Osteocyte (in vitro differentiated cells): Measurements from ENCODE around the gene GNL3. TPM values are rescaled to one million over a fixed set of nuclear protein-coding genes. Genes with fewer than 3 reads are reported as not detected.
"Not testable (repeated sequence)": the region's sequence is repeated elsewhere in the genome, so short reads cannot be mapped to it uniquely, and the experiment has no call there.

ENCODE experiments used
- DNase-seq: peaks from one replicate; pipeline ENCODE4 v3.0.0; 2021; ENCODE audit warnings: mixed read lengths; ENCODE audit not compliant: unreplicated experiment; ENCODE audit errors: extremely low spot score
- H3K27ac Mint-ChIP-seq: one replicate; pipeline ENCODE4 v1.8.0; 2021; ENCODE audit warnings: mild to moderate bottlenecking, mixed read lengths; ENCODE audit not compliant: unreplicated experiment
- H3K27me3 Mint-ChIP-seq: one replicate; pipeline ENCODE4 v1.8.0; 2021; ENCODE audit warnings: mixed read lengths; ENCODE audit not compliant: unreplicated experiment
- H3K36me3 Mint-ChIP-seq: one replicate; pipeline ENCODE4 v1.8.0; 2021; ENCODE audit warnings: mixed read lengths; ENCODE audit not compliant: unreplicated experiment
- H3K4me1 Mint-ChIP-seq: one replicate; pipeline ENCODE4 v1.8.0; 2021; ENCODE audit warnings: mixed read lengths; ENCODE audit not compliant: unreplicated experiment
- H3K4me3 Mint-ChIP-seq: one replicate; pipeline ENCODE4 v1.8.0; 2021; ENCODE audit warnings: mild to moderate bottlenecking, moderate library complexity, mixed read lengths; ENCODE audit not compliant: unreplicated experiment
- H3K9me3 Mint-ChIP-seq: one replicate; pipeline ENCODE4 v1.8.0; 2021; ENCODE audit warnings: mixed read lengths; ENCODE audit not compliant: unreplicated experiment
- CTCF ChIP-seq: fragments of 200-600 bp; sonication (generic); IDR thresholded peaks from 2 replicates; pipeline ENCODE4 v1.5.0; 2021; ENCODE audit warnings: antibody characterized with exemption, mild to moderate bottlenecking, moderate library complexity
- total RNA-seq: library from RNA; stranded (reverse); gene quantifications from 2 replicates; pipeline ENCODE4 v1.2.1, GENCODE V29; 2021

The GNL3 gene
- total RNA-seq, 1 donor from 2014 or later = 69.8 TPM

GRCh38 chr3:52670621-52671521 is 15.0 kb upstream of the GNL3 start:
- peaks cover 39% of the 10 kb centered on the region for H3K4me1 Mint-ChIP-seq
- peak overlapping the region; percentile 99 for H3K27ac Mint-ChIP-seq
- no peaks in the 10 kb centered on the region for H3K9me3 Mint-ChIP-seq
- no peaks in the 10 kb centered on the region for H3K27me3 Mint-ChIP-seq
- TF ChIP-seq CTCF = no peak
- peak; percentile 93 for DNase-seq
- peaks cover 36% of the 10 kb centered on the region for H3K36me3 Mint-ChIP-seq
- peak overlapping the region; percentile 64 for H3K4me3 Mint-ChIP-seq

- peaks cover 42% of the 10 kb centered on the region for H3K36me3 Mint-ChIP-seq
- H3K27me3 Mint-ChIP-seq = no peaks in the 10 kb centered on the region
- H3K27ac Mint-ChIP-seq = peak overlapping the region; percentile 99
- H3K4me3 Mint-ChIP-seq = peak overlapping the region; percentile 64
- no peak for TF ChIP-seq CTCF
- DNase-seq = no peak
- peaks cover 39% of the 10 kb centered on the region for H3K4me1 Mint-ChIP-seq
- H3K9me3 Mint-ChIP-seq = no peaks in the 10 kb centered on the region
These were observed 14.2 kb upstream of the GNL3 start for GRCh38 chr3:52671676-52672075.

GRCh38 chr3:52676201-52676600 is 9.6 kb upstream of the GNL3 start:
- not testable (repeated sequence) for H3K27me3 Mint-ChIP-seq, H3K9me3 Mint-ChIP-seq, DNase-seq, H3K4me3 Mint-ChIP-seq
- peaks cover 57% of the 10 kb centered on the region for H3K36me3 Mint-ChIP-seq
- H3K27ac Mint-ChIP-seq = peak overlapping the region; percentile 13
- H3K4me1 Mint-ChIP-seq = peaks cover 23% of the 10 kb centered on the region

GRCh38 chr3:52678265-52679198 is 7.3 kb upstream of the GNL3 start:
- no peak for TF ChIP-seq CTCF
- no peaks in the 10 kb centered on the region for H3K9me3 Mint-ChIP-seq
- no peaks in the 10 kb centered on the region for H3K27me3 Mint-ChIP-seq
- H3K4me3 Mint-ChIP-seq = no peak overlapping the region
- H3K4me1 Mint-ChIP-seq = peaks cover 29% of the 10 kb centered on the region
- peaks cover 46% of the 10 kb centered on the region for H3K36me3 Mint-ChIP-seq
- DNase-seq = no peak
- peak overlapping the region; percentile 74 for H3K27ac Mint-ChIP-seq

GRCh38 chr3:52679199-52679538 is 6.7 kb upstream of the GNL3 start:
- Mint-ChIP-seq H3K36me3 (peaks cover 46% of the 10 kb centered on the region), H3K27me3 (no peaks in the 10 kb centered on the region), H3K27ac (peak overlapping the region; percentile 74), H3K9me3 (no peaks in the 10 kb centered on the region), H3K4me1 (peaks cover 35% of the 10 kb centered on the region), H3K4me3 (no peak overlapping the region)
- no peak for DNase-seq
- no peak for TF ChIP-seq CTCF
